KOPT-K1 (cell line): ENCODE results near the gene ADAM15.

Source experiments
- H3K27ac ChIP-seq: fragments of 200-600 bp; sonication (generic); 2 replicates; pipeline ENCODE4 v1.5.1; 2016; ENCODE audit warnings: antibody characterized with exemption, mild to moderate bottlenecking, low read depth, low read length; ENCODE audit not compliant: poor library complexity, severe bottlenecking
- H3K36me3 ChIP-seq: fragments of 200-600 bp; sonication (generic); 2 replicates; pipeline ENCODE4 v1.5.1; 2017; ENCODE audit warnings: antibody characterized with exemption, mild to moderate bottlenecking, low read length, moderate library complexity; ENCODE audit not compliant: insufficient read depth
- H3K9me3 ChIP-seq: fragments of 200-600 bp; sonication (generic); 2 replicates; pipeline ENCODE4 v1.5.1; 2017; ENCODE audit warnings: antibody characterized with exemption, low read length, mild to moderate bottlenecking; ENCODE audit not compliant: insufficient read depth, poor library complexity, severe bottlenecking

Gene ADAM15, protein sequence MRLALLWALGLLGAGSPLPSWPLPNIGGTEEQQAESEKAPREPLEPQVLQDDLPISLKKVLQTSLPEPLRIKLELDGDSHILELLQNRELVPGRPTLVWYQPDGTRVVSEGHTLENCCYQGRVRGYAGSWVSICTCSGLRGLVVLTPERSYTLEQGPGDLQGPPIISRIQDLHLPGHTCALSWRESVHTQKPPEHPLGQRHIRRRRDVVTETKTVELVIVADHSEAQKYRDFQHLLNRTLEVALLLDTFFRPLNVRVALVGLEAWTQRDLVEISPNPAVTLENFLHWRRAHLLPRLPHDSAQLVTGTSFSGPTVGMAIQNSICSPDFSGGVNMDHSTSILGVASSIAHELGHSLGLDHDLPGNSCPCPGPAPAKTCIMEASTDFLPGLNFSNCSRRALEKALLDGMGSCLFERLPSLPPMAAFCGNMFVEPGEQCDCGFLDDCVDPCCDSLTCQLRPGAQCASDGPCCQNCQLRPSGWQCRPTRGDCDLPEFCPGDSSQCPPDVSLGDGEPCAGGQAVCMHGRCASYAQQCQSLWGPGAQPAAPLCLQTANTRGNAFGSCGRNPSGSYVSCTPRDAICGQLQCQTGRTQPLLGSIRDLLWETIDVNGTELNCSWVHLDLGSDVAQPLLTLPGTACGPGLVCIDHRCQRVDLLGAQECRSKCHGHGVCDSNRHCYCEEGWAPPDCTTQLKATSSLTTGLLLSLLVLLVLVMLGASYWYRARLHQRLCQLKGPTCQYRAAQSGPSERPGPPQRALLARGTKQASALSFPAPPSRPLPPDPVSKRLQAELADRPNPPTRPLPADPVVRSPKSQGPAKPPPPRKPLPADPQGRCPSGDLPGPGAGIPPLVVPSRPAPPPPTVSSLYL

GRCh38 chr1:155050560-155051341, at the start of gene ADAM15:
Gene ADAM15, plus strand, starts transcription at chr1:155051316. Its CDS starts 71 bp downstream, at chr1:155051387.
- no peaks in the 10 kb centered on the region for H3K36me3 ChIP-seq
- no peak within 1 kb of the TSS for H3K27ac ChIP-seq
- H3K9me3 ChIP-seq, result no peaks in the 10 kb centered on the region

DNA sequence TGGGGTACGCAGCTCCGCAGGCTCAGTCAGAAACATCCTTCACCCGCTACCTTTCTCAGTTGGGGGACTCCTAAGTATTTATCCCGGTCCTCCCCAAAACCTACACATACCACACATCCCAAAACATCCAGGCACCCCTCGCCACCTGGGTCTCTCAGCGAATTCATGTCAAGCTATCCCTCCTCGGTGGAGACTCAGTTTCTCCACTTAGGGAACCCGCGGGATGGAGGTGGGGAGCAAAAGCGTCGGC, 49.8 kb upstream of the ADAM15 start:
- Histone ChIP-seq H3K27ac (no peak overlapping the region), H3K36me3 (no peaks in the 10 kb centered on the region), H3K9me3 (no peaks in the 10 kb centered on the region)

- Histone ChIP-seq H3K36me3 (no peaks in the 10 kb centered on the region), H3K27ac (no peak overlapping the region), H3K9me3 (no peaks in the 10 kb centered on the region)
These were observed 49.2 kb upstream of the ADAM15 start for GRCh38 chr1:155001675-155002463.

GRCh38 chr1:155002464-155003226, 48.5 kb upstream of the ADAM15 start, which contains the start of gene ZBTB7B:
Gene ZBTB7B, plus strand, starts transcription at chr1:155002802. Its CDS starts 11,859 bp downstream, at chr1:155014661.
- Histone ChIP-seq H3K36me3 (no peaks in the 10 kb centered on the region), H3K27ac (no peak within 1 kb of the TSS)

DNA sequence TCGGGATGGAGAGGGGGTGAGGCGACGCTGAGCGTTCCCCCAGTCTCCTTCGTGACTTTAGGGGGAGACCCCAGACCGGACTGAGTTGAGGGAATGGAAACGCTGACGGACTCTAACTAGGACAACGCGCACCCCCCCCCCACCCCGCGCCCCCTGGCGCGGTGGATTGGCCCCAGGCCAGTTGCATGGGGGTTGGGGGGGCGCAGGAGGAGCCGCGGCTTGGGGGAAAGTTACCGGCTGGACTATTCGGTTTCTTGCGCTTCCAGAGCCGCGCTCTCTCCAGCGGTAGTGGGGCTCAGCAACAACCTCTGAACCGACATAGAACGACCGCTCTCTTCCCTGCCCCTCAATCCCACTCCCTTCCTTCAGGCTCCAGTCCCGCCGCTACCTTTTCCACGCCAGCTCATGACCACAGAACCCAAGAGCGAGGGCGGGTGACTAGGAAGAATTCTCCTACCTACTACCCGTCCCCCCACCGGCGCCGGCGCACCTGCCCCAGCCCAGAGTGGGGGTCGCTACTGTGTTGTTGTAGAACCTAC, 47.8 kb upstream of the ADAM15 start:
- Histone ChIP-seq H3K9me3 (no peaks in the 10 kb centered on the region), H3K36me3 (no peaks in the 10 kb centered on the region), H3K27ac (no peak overlapping the region)

More at GRCh38 chr1:155002464-155003226, 48.5 kb upstream of the ADAM15 start, which contains the start of gene ZBTB7B:
- no peaks in the 10 kb centered on the region for H3K9me3 ChIP-seq

GRCh38 chr1:155003766-155004351, 47.3 kb upstream of the ADAM15 start:
- H3K36me3 ChIP-seq, result no peaks in the 10 kb centered on the region
- no peak overlapping the region for H3K27ac ChIP-seq
- H3K9me3 ChIP-seq, result no peaks in the 10 kb centered on the region

DNA sequence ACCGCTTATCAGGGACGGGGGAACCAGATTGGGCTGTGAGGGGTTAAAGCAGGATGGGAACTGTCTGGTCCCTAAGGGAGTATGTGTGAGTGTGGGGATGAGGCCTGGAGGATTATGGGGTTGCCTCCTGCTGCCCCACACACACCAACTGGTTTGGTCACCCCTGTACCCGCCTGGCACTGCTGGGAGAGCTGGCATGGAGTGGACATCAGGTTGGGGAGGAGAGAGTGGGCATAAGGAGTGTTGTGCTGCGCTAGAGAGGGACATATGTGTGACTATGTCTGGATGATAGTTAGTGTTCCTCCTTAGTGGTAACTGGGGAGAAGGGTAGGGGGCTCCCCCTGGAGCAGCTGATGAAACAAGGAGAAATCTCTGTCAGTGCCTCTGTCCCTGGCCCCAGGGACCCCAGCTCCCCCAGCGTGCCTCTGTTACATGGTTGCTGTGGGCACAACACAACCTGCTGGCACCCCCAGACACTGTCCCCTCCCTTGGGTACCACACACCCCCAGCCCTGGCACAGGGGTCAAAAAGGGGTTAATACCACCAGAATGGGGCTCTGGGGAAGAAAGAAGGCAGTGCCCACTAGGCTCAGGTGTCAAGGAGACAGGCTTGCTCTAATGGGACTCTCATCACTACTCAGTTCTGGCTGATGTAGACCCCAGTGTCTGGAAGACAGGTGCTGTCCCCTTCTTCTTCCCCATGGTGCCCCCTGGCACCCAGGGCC, 46.6 kb upstream of the ADAM15 start:
- H3K9me3 ChIP-seq, result no peaks in the 10 kb centered on the region
- H3K27ac ChIP-seq, result no peak overlapping the region
- no peaks in the 10 kb centered on the region for H3K36me3 ChIP-seq

- H3K9me3 ChIP-seq, result no peaks in the 10 kb centered on the region
- H3K36me3 ChIP-seq, result no peaks in the 10 kb centered on the region
- no peak overlapping the region for H3K27ac ChIP-seq
These were observed 45.8 kb upstream of the ADAM15 start for GRCh38 chr1:155005076-155006011.

- H3K36me3 ChIP-seq, result no peaks in the 10 kb centered on the region
- H3K27ac ChIP-seq, result no peak overlapping the region
- no peaks in the 10 kb centered on the region for H3K9me3 ChIP-seq
These were observed 44.5 kb upstream of the ADAM15 start for GRCh38 chr1:155006601-155007101.

DNA sequence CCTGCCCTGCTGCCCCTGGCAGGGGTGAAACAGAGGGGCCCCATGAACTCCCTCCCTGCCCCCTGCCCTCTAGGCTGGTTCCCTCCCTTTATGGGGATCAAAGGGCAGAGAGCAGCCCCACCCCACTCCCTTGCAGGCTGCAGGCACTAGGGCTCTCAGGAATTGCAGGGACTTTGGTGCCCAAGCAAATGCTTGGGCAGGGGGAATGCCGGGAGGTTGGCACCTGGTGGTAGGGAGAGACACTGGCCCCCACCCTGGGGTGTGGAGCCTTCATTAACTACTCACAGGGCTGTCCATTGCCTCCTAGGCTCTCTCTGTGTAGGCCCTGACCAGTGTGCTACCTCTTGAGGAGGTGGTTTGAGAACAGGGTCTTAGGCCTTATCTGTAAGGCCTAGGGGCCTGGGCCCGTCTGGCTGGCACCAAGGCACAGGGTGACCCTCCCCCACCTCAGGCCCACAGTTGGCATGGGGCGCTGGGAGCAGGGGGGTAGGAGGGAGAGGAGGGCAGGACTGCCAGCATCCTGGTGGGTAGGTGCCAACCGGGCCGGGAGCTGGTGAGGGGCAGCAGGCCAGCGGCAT, 43.8 kb upstream of the ADAM15 start:
- Histone ChIP-seq H3K36me3 (no peaks in the 10 kb centered on the region), H3K9me3 (no peaks in the 10 kb centered on the region), H3K27ac (no peak overlapping the region)

DNA sequence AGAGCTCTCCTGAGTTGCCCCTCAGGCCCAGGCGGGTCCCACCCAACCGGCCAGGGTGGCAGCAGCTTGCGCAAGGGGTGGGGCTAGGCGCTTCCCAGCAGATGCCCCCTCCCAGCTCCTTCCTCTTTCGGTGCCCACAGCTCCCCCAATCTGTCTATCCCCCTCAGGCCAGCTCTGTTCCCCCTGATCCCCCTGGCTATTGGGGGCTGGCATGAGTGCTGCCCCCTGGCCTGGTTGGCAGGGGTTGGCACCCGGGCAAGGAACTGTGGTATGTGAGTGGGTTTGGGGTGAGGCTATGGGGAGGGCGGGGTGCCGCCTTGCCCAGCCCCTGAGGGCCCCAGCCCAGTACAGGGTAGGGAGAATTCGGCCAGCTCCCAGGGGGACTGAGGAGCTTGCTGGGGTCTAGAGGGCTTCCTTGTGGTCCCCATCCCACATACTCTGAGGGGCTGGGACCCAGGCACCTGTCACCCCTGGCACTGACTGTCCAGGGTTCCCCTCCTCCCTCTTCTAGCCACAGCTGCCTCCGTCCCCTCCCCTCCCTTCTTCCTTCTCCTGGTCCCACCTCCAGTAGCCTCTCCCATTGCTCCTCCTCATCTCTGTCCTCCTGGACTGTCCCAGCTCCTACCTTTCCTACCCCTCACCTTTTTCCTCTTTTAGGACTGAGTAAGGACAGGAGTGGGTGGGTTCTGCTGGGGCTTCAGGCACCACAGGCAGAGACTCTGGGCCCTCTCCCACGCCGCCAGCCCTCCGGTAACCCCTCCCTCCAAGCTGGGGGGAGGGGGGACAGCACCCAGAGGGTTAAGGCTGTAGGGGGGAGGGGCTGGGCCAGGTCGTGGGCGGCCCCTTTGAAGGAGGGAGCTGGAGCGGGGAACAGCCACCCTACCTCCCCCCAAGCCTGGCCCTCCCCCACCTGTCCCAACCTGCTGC, 42.8 kb upstream of the ADAM15 start:
- H3K36me3 ChIP-seq, result no peaks in the 10 kb centered on the region
- no peaks in the 10 kb centered on the region for H3K9me3 ChIP-seq
- H3K27ac ChIP-seq, result no peak overlapping the region
